ENCODE data around the gene THBS2.

The THBS2 gene

DNA sequence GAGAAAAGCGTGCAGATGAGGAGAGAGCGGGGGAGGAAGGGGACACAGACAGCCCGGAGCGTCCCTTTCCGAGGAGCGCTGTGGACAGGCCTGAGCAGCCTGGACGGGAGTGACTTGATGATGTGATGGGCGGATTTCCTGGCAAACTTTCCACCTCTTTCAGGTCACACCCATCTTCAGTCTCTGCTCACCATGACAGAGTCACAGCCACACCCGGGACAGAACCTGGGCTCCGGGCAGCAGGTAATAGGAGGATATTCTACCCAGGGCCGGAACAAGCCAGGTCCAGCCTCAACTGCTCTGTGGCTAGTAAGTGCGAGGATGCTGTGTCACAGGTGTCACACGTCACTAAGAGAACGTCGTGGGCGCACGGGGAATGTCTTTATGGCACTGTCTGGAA lies 84.3 kb downstream of the THBS2 start:
- no peaks in the 10 kb centered on the region for H3K9me3 ChIP-seq (ENCODE audit: low read length)
- no peak overlapping the region for H2AFZ ChIP-seq (ENCODE audit: low read length)
- H3K27me3 ChIP-seq (ENCODE audit: insufficient read depth, low read length), result no peaks in the 10 kb centered on the region
- H3F3A ChIP-seq (ENCODE audit: insufficient read depth, low read length), result no peaks in the 10 kb centered on the region
- no peaks in the 10 kb centered on the region for H4K20me1 ChIP-seq (ENCODE audit: insufficient read depth, low read length)
- no peaks in the 10 kb centered on the region for H3K79me2 ChIP-seq (ENCODE audit: insufficient read depth, low read length)
- H3K4me2 ChIP-seq (ENCODE audit: low read length), result no peak overlapping the region
- H3K9ac ChIP-seq (ENCODE audit: low read length), result no peak overlapping the region
- no peaks in the 10 kb centered on the region for H3K9me2 ChIP-seq (ENCODE audit: low read depth, low read length)
- H3K36me3 ChIP-seq (ENCODE audit: insufficient read depth, low read length), result no peaks in the 10 kb centered on the region
- no peaks in the 10 kb centered on the region for H3K4me1 ChIP-seq (ENCODE audit: insufficient read depth, low read length, severe bottlenecking)
- TF ChIP-seq, protein P1, sequence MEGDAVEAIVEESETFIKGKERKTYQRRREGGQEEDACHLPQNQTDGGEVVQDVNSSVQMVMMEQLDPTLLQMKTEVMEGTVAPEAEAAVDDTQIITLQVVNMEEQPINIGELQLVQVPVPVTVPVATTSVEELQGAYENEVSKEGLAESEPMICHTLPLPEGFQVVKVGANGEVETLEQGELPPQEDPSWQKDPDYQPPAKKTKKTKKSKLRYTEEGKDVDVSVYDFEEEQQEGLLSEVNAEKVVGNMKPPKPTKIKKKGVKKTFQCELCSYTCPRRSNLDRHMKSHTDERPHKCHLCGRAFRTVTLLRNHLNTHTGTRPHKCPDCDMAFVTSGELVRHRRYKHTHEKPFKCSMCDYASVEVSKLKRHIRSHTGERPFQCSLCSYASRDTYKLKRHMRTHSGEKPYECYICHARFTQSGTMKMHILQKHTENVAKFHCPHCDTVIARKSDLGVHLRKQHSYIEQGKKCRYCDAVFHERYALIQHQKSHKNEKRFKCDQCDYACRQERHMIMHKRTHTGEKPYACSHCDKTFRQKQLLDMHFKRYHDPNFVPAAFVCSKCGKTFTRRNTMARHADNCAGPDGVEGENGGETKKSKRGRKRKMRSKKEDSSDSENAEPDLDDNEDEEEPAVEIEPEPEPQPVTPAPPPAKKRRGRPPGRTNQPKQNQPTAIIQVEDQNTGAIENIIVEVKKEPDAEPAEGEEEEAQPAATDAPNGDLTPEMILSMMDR (IDR thresholded peaks at IDR 0.05; ENCODE audit: low read length), result no peak
- TF ChIP-seq EZH2 (IDR thresholded peaks at IDR 0.05; ENCODE audit: borderline replicate concordance, low read length), result no peak
- H3K4me3 ChIP-seq (ENCODE audit: low read depth, low read length, poor library complexity, severe bottlenecking), result no peak overlapping the region
- no peak overlapping the region for H3K27ac ChIP-seq (ENCODE audit: low read depth, low read length, poor library complexity, severe bottlenecking)

DNA sequence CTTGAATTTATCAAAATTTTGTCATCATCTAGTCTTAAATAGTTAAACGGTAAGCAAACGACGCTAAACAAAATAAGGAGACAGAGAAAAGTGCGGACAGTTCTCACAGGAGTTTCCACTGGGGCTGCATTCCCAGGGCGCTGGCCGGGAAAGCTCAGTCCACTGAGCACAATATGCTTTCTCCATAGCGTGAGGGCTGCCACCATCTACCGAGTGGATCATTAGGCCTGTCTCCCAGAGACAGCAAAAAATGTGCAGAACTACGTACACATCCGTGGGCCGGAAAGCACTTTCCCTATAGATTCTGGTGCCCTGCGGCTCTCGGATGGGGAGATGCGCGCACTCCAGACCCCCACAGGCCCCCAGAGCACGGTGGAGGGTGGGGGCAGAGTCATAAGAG lies 84.9 kb downstream of the THBS2 start:
- H3K36me3 ChIP-seq (ENCODE audit: insufficient read depth, low read length), result no peaks in the 10 kb centered on the region
- no peaks in the 10 kb centered on the region for H3K9me2 ChIP-seq (ENCODE audit: low read depth, low read length)
- TF ChIP-seq, protein P1 (IDR thresholded peaks at IDR 0.05; ENCODE audit: low read length), result no peak
- no peak for TF ChIP-seq EZH2 (IDR thresholded peaks at IDR 0.05; ENCODE audit: borderline replicate concordance, low read length)
- H2AFZ ChIP-seq (ENCODE audit: low read length), result no peak overlapping the region
- H3K9me3 ChIP-seq (ENCODE audit: low read length), result no peaks in the 10 kb centered on the region
- H3K4me1 ChIP-seq (ENCODE audit: insufficient read depth, low read length, severe bottlenecking), result no peaks in the 10 kb centered on the region
- no peaks in the 10 kb centered on the region for H3K27me3 ChIP-seq (ENCODE audit: insufficient read depth, low read length)
- H3K4me3 ChIP-seq (ENCODE audit: low read depth, low read length, poor library complexity, severe bottlenecking), result no peak overlapping the region
- H4K20me1 ChIP-seq (ENCODE audit: insufficient read depth, low read length), result no peaks in the 10 kb centered on the region
- H3K27ac ChIP-seq (ENCODE audit: low read depth, low read length, poor library complexity, severe bottlenecking), result no peak overlapping the region
- H3F3A ChIP-seq (ENCODE audit: insufficient read depth, low read length), result no peaks in the 10 kb centered on the region
- H3K4me2 ChIP-seq (ENCODE audit: low read length), result no peak overlapping the region
- H3K79me2 ChIP-seq (ENCODE audit: insufficient read depth, low read length), result no peaks in the 10 kb centered on the region
- H3K9ac ChIP-seq (ENCODE audit: low read length), result no peak overlapping the region

DNA sequence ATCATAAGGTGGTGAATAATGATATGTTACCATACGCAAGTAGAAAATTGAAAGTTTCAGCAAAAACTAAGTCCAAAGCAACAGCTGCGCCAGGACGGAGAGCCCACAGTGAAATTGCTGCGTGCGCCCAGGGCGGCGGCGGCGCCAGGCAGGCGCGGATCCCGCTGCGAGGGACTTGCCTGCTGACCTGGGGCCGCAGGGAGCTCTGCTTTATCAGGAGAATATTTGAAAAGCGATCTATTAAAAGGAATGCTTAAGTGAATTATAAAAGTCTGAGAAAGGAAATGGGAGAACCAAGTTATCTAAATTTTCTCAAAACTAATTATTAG lies 85.4 kb downstream of the THBS2 start:
- Histone ChIP-seq H3K27ac (ENCODE audit: low read depth, low read length, poor library complexity, severe bottlenecking) (no peak overlapping the region), H2AFZ (ENCODE audit: low read length) (no peak overlapping the region), H3K4me1 (ENCODE audit: insufficient read depth, low read length, severe bottlenecking) (no peaks in the 10 kb centered on the region), H3K79me2 (ENCODE audit: insufficient read depth, low read length) (no peaks in the 10 kb centered on the region), H3K9me2 (ENCODE audit: low read depth, low read length) (no peaks in the 10 kb centered on the region), H3K9me3 (ENCODE audit: low read length) (no peaks in the 10 kb centered on the region), H3K27me3 (ENCODE audit: insufficient read depth, low read length) (no peaks in the 10 kb centered on the region), H3K4me3 (ENCODE audit: low read depth, low read length, poor library complexity, severe bottlenecking) (no peak overlapping the region), H3K9ac (ENCODE audit: low read length) (no peak overlapping the region), H3K36me3 (ENCODE audit: insufficient read depth, low read length) (no peaks in the 10 kb centered on the region), H3F3A (ENCODE audit: insufficient read depth, low read length) (no peaks in the 10 kb centered on the region), H3K4me2 (ENCODE audit: low read length) (no peak overlapping the region), H4K20me1 (ENCODE audit: insufficient read depth, low read length) (no peaks in the 10 kb centered on the region)
- TF ChIP-seq EZH2 (IDR thresholded peaks at IDR 0.05; ENCODE audit: borderline replicate concordance, low read length), result no peak
- TF ChIP-seq, protein P1 (IDR thresholded peaks at IDR 0.05; ENCODE audit: low read length), result no peak

Data from OCI-LY1 (cell line).